ENCODE measurements around the gene TBL3. TPM values are rescaled to one million over a fixed set of nuclear protein-coding genes. Genes with fewer than 3 reads are reported as not detected.

Gene TBL3
- total and polyA plus RNA-seq, 2 of the 8 experiments (the other 6 are each of a cell fraction or from before 2014, with no cell fraction given) = 65.8 to 137 TPM

- H3K56ac ChIP-seq (replicated peaks; ENCODE audit: insufficient read length, low read depth, low read length) = no peak overlapping the region
- peaks cover 0 to 4% of the 10 kb centered on the region in 2 experiments for H4K20me1 ChIP-seq (replicated peaks in 1 of 2; ENCODE audit: control insufficient read depth in 1 of 2, insufficient read depth in 2 of 2, low read length in 2 of 2)
- no peak overlapping the region for H3K4me3 ChIP-seq (ENCODE audit: extremely low read depth in 1 of 4, insufficient read depth in 2 of 4, low read depth in 3 of 4, low read length in 4 of 4)
- no peak overlapping the region for H4K8ac ChIP-seq (ENCODE audit: extremely low read depth, insufficient read depth, low read length)
- H2BK120ac ChIP-seq (replicated peaks; ENCODE audit: low read depth, low read length) = no peak overlapping the region
- H3K36me3 ChIP-seq (ENCODE audit: control insufficient read depth in 2 of 4, insufficient read depth in 4 of 4, low read length in 3 of 4) = no peaks in the 10 kb centered on the region
- FAIRE-seq = no peak
- no peaks in the 10 kb centered on the region for H3K9me3 ChIP-seq (ENCODE audit: insufficient read depth in 2 of 2, low read depth in 1 of 2, low read length in 1 of 2)
- peaks cover 0 to 11% (median 6%) of the 10 kb centered on the region in 4 experiments; a peak in 5 of 7 replicates for H3K4me1 ChIP-seq (replicated peaks in 1 of 4; ENCODE audit: control insufficient read depth in 3 of 4, insufficient read depth in 4 of 4, low read length in 3 of 4)
- no peak overlapping the region for H2BK15ac ChIP-seq (ENCODE audit: low read length)
- H3K9ac ChIP-seq (replicated peaks in 1 of 4; ENCODE audit: extremely low read depth in 1 of 4, low read depth in 3 of 4, low read length in 3 of 4) = no peak overlapping the region
- H2AFZ ChIP-seq (ENCODE audit: low read length) = no peak overlapping the region
- no peak overlapping the region for H2AK5ac ChIP-seq (ENCODE audit: low read depth, low read length)
- H3K4me2 ChIP-seq (ENCODE audit: insufficient read depth in 1 of 2, low read depth in 2 of 2, low read length in 2 of 2) = no peak overlapping the region
- H3K23ac ChIP-seq (ENCODE audit: insufficient read length) = no peak overlapping the region
- peaks cover 6% of the 10 kb centered on the region; the same call in 1 of the 2 replicates for H3K23me2 ChIP-seq (ENCODE audit: low read depth, low read length)
- no peak overlapping the region for H4K91ac ChIP-seq (replicated peaks; ENCODE audit: insufficient read length, low read length)
- H2BK20ac ChIP-seq (ENCODE audit: low read length) = no peak overlapping the region
- H3K4ac ChIP-seq (replicated peaks; ENCODE audit: insufficient read length, low read depth, low read length) = no peak overlapping the region
- DNase-seq (ENCODE audit: low read depth in 1 of 2, low spot score in 2 of 2) = no peak
- TF ChIP-seq HDAC6 (IDR thresholded peaks at IDR 0.05; ENCODE audit: low read depth, low read length) (no peak), HDAC2 (IDR thresholded peaks at IDR 0.05; ENCODE audit: borderline replicate concordance in 1 of 2, low read depth in 2 of 2, low read length in 2 of 2) (no peak), RBBP5 (IDR thresholded peaks at IDR 0.05; ENCODE audit: borderline replicate concordance, low read depth, low read length) (no peak), ZNF274 (IDR thresholded peaks at IDR 0.05; ENCODE audit: borderline replicate concordance, extremely low read depth, low read length) (no peak), KDM4A (IDR thresholded peaks at IDR 0.05; ENCODE audit: low read depth, low read length, severe bottlenecking) (no peak), POLR2A (IDR thresholded peaks at IDR 0.05; ENCODE audit: control extremely low read depth in 1 of 2, low read depth in 2 of 2, low read length in 2 of 2) (no peak)
- TF ChIP-seq, protein P1, sequence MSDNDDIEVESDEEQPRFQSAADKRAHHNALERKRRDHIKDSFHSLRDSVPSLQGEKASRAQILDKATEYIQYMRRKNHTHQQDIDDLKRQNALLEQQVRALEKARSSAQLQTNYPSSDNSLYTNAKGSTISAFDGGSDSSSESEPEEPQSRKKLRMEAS (IDR thresholded peaks at IDR 0.05) = no peak
- H3K79me1 ChIP-seq (ENCODE audit: low read depth, low read length) = no peaks in the 10 kb centered on the region
- no peak overlapping the region for H2BK12ac ChIP-seq (ENCODE audit: low read depth, low read length)
- no peaks in the 10 kb centered on the region for H3K79me2 ChIP-seq (ENCODE audit: control insufficient read depth in 1 of 2, insufficient read depth in 2 of 2, low read length in 2 of 2)
- H3K27me3 ChIP-seq (replicated peaks in 1 of 4; ENCODE audit: control insufficient read depth in 3 of 4, extremely low read depth in 1 of 4, insufficient read depth in 3 of 4, low read length in 3 of 4) = peaks cover 0 to 2% (median 0%) of the 10 kb centered on the region in 4 experiments; a peak in 1 of 7 replicates
- H3K18ac ChIP-seq (ENCODE audit: extremely low read depth, low read length) = no peak overlapping the region
- no peak overlapping the region for H2BK5ac ChIP-seq (ENCODE audit: low read depth, low read length)
- no peak overlapping the region for H3K14ac ChIP-seq (ENCODE audit: insufficient read length)
- ChIA-PET CTCF (ENCODE audit: partially characterized antibody) (interaction anchor here (0.9 to 6.3 kb wide), 9 partner anchors 9 to 133 kb away, joined by 3 to 62 read pairs (median 4); partner anchors contain the start of gene RPL3L), POLR2A (ENCODE audit: partially characterized antibody) (interaction anchor here (0.9 to 11.7 kb wide), 7 partner anchors 12 to 118 kb away, joined by 3 to 336 read pairs (median 3); partner anchors contain the start of genes FAHD1, HAGH, NDUFB10 and RNF151)
- no peak overlapping the region for H4K5ac ChIP-seq (ENCODE audit: insufficient read length, low read depth, low read length)
- 93% methylated on average over 19 of the region's 21 CpGs; no CpG with 5 or more reads in 1 of the 2 experiments for WGBS, 2 experiments (ENCODE audit: extremely low coverage in 1 of 2, insufficient coverage in 1 of 2, insufficient read length in 1 of 2, insufficient replicate concordance in 2 of 2, low coverage in 1 of 2, low lambda C conversion rate in 2 of 2, missing lambda C conversion rate in 1 of 2)
- no peak overlapping the region for H3K27ac ChIP-seq (ENCODE audit: low read depth, low read length)
Measured at GRCh38 chr16:1944612-1945199, 27.1 kb upstream of the TBL3 start.

All from H1 (cell line).